Measurements from ENCODE around the gene MBLAC1. TPM values are rescaled to one million over a fixed set of nuclear protein-coding genes. Genes with fewer than 3 reads are reported as not detected.

Gene MBLAC1
- total and polyA plus RNA-seq, 10 of the 15 experiments (the other 5 are each of a cell fraction or from before 2014, with no cell fraction given): 0.24 to 3.2 (median 1.8) TPM; not detected in 1

DNA sequence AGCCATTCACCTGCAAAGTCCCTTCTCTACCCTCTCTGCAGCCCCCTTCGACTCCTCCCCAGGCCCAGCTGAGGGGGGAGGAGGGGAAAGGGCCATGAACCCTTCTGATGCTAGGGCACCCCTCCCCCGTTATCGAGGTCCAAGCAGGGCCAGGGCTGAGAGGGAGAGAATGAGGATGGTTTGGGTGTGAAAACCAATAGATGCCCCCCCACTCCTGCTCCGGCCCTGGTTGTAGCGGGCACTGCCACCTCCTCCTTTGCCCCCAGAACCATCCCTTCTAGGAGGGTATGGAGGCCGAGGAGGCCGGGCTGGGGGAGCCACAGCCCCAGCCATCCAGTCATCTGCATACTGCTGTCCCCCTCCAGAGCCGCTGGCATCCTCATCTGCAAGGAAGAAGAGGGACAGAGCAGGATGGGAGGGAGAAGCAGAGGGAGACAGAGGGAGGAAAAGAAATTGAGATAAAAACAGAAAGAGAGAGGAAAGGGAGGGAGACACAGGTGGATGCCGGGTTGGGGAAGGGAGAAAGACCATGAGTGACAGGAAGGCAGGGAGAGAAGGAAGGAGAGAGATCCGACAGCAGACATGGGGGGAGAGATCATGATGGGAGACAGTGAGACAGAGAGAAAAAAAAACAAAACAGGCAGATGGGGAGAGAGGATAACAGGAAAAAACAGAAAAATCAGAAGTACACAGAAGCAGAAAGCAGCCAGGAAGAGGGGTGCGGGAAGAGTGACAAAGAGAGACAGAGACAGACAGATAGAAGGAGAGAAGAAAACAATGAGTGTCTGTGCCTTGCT, 43.5 kb downstream of the MBLAC1 start:
- no peak overlapping the region for H3K4me2 ChIP-seq (ENCODE audit: control insufficient read depth, insufficient read depth)

DNA sequence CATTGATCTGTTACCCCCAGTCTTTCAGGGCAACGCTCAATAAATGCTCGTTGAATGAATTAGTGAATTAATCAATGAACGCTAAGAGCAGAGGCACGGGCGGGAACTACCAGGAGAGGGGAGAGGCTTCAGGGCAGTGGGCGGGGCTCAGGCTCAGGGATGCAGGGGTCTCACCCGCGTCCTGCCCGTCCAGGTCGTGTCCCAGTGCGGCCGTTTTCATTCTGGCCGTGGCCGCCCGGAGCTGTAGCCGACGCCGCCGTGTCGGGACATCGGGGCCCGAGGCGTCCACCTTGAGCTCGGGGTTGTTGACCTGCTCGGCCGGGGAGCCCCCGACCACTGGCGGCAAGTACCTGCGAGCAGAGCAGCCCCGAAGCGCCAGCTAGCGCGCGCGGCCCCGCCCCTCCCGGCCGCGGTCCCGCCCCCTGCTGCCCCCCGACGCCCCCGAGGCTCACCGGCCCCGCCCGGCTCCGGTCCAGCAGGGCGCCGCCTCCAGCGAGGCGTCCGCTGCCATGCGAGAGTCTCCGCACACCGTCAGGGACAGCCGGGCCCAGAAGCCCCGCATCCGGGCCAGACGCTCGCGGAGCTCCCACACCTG, 44.4 kb downstream of the MBLAC1 start:
- WGBS (ENCODE audit: insufficient coverage, insufficient replicate concordance, low lambda C conversion rate, missing lambda C conversion rate): 9% methylated on average over 22 of the region's 61 CpGs
- TF ChIP-seq RELA (IDR thresholded peaks at IDR 0.05; ENCODE audit: borderline replicate concordance, partially characterized antibody) (no peak), STAT1 (conservative IDR thresholded peaks at IDR 0.05) (no peak), CHD1 (IDR thresholded peaks at IDR 0.05; ENCODE audit: low read depth, low read length) (no peak), MEF2A (IDR thresholded peaks at IDR 0.05; ENCODE audit: insufficient read depth, low read depth, low read length) (no peak), RFX5 (IDR thresholded peaks at IDR 0.05; ENCODE audit: low read depth, low read length) (no peak)
- TF ChIP-seq, protein P1, sequence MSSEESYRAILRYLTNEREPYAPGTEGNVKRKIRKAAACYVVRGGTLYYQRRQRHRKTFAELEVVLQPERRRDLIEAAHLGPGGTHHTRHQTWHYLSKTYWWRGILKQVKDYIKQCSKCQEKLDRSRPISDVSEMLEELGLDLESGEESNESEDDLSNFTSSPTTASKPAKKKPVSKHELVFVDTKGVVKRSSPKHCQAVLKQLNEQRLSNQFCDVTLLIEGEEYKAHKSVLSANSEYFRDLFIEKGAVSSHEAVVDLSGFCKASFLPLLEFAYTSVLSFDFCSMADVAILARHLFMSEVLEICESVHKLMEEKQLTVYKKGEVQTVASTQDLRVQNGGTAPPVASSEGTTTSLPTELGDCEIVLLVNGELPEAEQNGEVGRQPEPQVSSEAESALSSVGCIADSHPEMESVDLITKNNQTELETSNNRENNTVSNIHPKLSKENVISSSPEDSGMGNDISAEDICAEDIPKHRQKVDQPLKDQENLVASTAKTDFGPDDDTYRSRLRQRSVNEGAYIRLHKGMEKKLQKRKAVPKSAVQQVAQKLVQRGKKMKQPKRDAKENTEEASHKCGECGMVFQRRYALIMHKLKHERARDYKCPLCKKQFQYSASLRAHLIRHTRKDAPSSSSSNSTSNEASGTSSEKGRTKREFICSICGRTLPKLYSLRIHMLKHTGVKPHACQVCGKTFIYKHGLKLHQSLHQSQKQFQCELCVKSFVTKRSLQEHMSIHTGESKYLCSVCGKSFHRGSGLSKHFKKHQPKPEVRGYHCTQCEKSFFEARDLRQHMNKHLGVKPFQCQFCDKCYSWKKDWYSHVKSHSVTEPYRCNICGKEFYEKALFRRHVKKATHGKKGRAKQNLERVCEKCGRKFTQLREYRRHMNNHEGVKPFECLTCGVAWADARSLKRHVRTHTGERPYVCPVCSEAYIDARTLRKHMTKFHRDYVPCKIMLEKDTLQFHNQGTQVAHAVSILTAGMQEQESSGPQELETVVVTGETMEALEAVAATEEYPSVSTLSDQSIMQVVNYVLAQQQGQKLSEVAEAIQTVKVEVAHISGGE (CRISPR knock-in tag; IDR thresholded peaks at IDR 0.05): no peak
- TF ChIP-seq, protein P2, sequence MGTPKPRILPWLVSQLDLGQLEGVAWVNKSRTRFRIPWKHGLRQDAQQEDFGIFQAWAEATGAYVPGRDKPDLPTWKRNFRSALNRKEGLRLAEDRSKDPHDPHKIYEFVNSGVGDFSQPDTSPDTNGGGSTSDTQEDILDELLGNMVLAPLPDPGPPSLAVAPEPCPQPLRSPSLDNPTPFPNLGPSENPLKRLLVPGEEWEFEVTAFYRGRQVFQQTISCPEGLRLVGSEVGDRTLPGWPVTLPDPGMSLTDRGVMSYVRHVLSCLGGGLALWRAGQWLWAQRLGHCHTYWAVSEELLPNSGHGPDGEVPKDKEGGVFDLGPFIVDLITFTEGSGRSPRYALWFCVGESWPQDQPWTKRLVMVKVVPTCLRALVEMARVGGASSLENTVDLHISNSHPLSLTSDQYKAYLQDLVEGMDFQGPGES (IDR thresholded peaks at IDR 0.05): no peak

More for the DNA sequence above, 43.5 kb downstream of the MBLAC1 start:
- Histone ChIP-seq H3K27me3 (replicated peaks in 1 of 2; ENCODE audit: control insufficient read depth in 2 of 2, insufficient read depth in 2 of 2, low read length in 1 of 2) (peaks cover 4 to 6% of the 10 kb centered on the region in 2 experiments; a peak in 3 of 4 replicates), H4K20me1 (ENCODE audit: control insufficient read depth, insufficient read depth) (no peaks in the 10 kb centered on the region), H3K36me3 (ENCODE audit: control insufficient read depth in 2 of 2, insufficient read depth in 2 of 2, low read length in 1 of 2) (no peaks in the 10 kb centered on the region), H3K9ac (ENCODE audit: control insufficient read depth, insufficient read depth, low read length) (no peak overlapping the region), H3K4me3 (no peak overlapping the region), H2AFZ (ENCODE audit: control insufficient read depth, low read depth, low read length) (no peak overlapping the region), H3K79me2 (ENCODE audit: control insufficient read depth, insufficient read depth, low read length) (no peaks in the 10 kb centered on the region), H3K27ac (ENCODE audit: control insufficient read depth, insufficient read depth) (no peak overlapping the region), H3K9me3 (replicated peaks; ENCODE audit: control insufficient read depth, insufficient read depth, low read length) (no peaks in the 10 kb centered on the region), H3K4me1 (ENCODE audit: control insufficient read depth, insufficient read depth, low read length) (peaks cover 49% of the 10 kb centered on the region)
- 45% methylated on average over 11 of the region's 11 CpGs for WGBS (ENCODE audit: insufficient coverage, insufficient replicate concordance, low lambda C conversion rate, missing lambda C conversion rate)
- BruUV-seq (replicated peaks): no TSS peak
- no peak for DNase-seq (ENCODE audit: low read depth, low spot score)
- ChIA-PET SMC1A (ENCODE audit: uncharacterized antibody, unreplicated experiment) (no interaction called here), RAD21 (ENCODE audit: unreplicated experiment) (no interaction called here), CTCF (interaction anchor here (0.9 to 2.2 kb wide), 2 partner anchors 14 to 20 kb away, joined by 3 to 9 read pairs; no protein-coding TSS in a partner anchor), POLR2A (interaction anchor here (0.6 kb wide), 1 partner anchor 198 kb away, joined by 3 read pairs; no protein-coding TSS in a partner anchor)
- no peak for TF ChIP-seq RBBP5 (conservative IDR thresholded peaks at IDR 0.05)
- no peak for TF ChIP-seq IKZF2 (IDR thresholded peaks at IDR 0.05)
- TF ChIP-seq CHD4 (IDR thresholded peaks at IDR 0.05): no peak
- TF ChIP-seq TBL1XR1 (IDR thresholded peaks at IDR 0.05; ENCODE audit: low read depth, low read length): no peak
- 0 out of 2 replicates have a peak, but pooled peaks have one; percentile 21 for TF ChIP-seq HDGF (IDR thresholded peaks at IDR 0.05)
- no peak for TF ChIP-seq TAF1 (IDR thresholded peaks at IDR 0.05; ENCODE audit: borderline replicate concordance, low read depth, low read length)
- in situ Hi-C loops (cut with MboI): no loop called here
- no peak for FAIRE-seq
- ATAC-seq: no peak
- intact Hi-C loops (cut with micrococcal nuclease; ENCODE audit: unreplicated experiment): no loop called here

More for the DNA sequence above, 44.4 kb downstream of the MBLAC1 start:
- Histone ChIP-seq H3K27ac (ENCODE audit: control insufficient read depth, insufficient read depth) (no peak overlapping the region), H3K4me3 (peak overlapping the region; percentile 39; the same call in 1 of the 2 replicates), H3K79me2 (ENCODE audit: control insufficient read depth, insufficient read depth, low read length) (no peaks in the 10 kb centered on the region), H3K27me3 (replicated peaks in 1 of 2; ENCODE audit: control insufficient read depth in 2 of 2, insufficient read depth in 2 of 2, low read length in 1 of 2) (peaks cover 4 to 6% of the 10 kb centered on the region in 2 experiments; a peak in 3 of 4 replicates), H3K4me2 (ENCODE audit: control insufficient read depth, insufficient read depth) (peak overlapping the region; percentile 72), H2AFZ (ENCODE audit: control insufficient read depth, low read depth, low read length) (peak overlapping the region; percentile 26), H4K20me1 (ENCODE audit: control insufficient read depth, insufficient read depth) (no peaks in the 10 kb centered on the region), H3K9ac (ENCODE audit: control insufficient read depth, insufficient read depth, low read length) (no peak overlapping the region), H3K36me3 (ENCODE audit: control insufficient read depth in 2 of 2, insufficient read depth in 2 of 2, low read length in 1 of 2) (no peaks in the 10 kb centered on the region), H3K9me3 (replicated peaks; ENCODE audit: control insufficient read depth, insufficient read depth, low read length) (no peaks in the 10 kb centered on the region), H3K4me1 (ENCODE audit: control insufficient read depth, insufficient read depth, low read length) (peaks cover 49% of the 10 kb centered on the region)
- BruUV-seq (replicated peaks): no TSS peak
- ChIA-PET CTCF (interaction anchor here (1.2 kb wide), 1 partner anchor 19 kb away, joined by 4 read pairs; no protein-coding TSS in a partner anchor), RAD21 (ENCODE audit: unreplicated experiment) (interaction anchor here (1.5 kb wide), 1 partner anchor 40 kb away, joined by 5 read pairs; no protein-coding TSS in a partner anchor), POLR2A (interaction anchor here (0.5 to 0.9 kb wide), 4 partner anchors 14 to 90 kb away, joined by 3 to 5 read pairs (median 3); no protein-coding TSS in a partner anchor), SMC1A (ENCODE audit: uncharacterized antibody, unreplicated experiment) (interaction anchor here (1.1 kb wide), 1 partner anchor 10 kb away, joined by 3 read pairs; no protein-coding TSS in a partner anchor)
- in situ Hi-C loops (cut with MboI): no loop called here
- intact Hi-C loops (cut with micrococcal nuclease; ENCODE audit: unreplicated experiment): no loop called here
- no peak for DNase-seq (ENCODE audit: low read depth, low spot score)
- peak; percentile 50 for ATAC-seq
- no peak for FAIRE-seq

All from GM12878 (cell line).